Nephron (organoid): ENCODE data around the gene DNAI1.
A peak's percentile ranks its signal among the peaks of the same experiment; 100 is the strongest.

Source experiments
- H3K27ac Mint-ChIP-seq, 3 experiments: 2 replicates each; pipeline ENCODE4 v1.8.0; 2020; ENCODE audit warnings: mixed read lengths in 3 of 3, mild to moderate bottlenecking in 2 of 3, moderate library complexity in 1 of 3
- H3K27me3 Mint-ChIP-seq: 2 replicates; pipeline ENCODE4 v1.8.0; 2021; ENCODE audit warnings: low read depth, mild to moderate bottlenecking, moderate library complexity, mixed read lengths
- H3K36me3 Mint-ChIP-seq: 2 replicates; pipeline ENCODE4 v1.8.0; 2020; ENCODE audit warnings: low read depth, mixed read lengths
- H3K4me1 Mint-ChIP-seq: 2 replicates; pipeline ENCODE4 v1.8.0; 2020; ENCODE audit warnings: mixed read lengths
- H3K4me3 Mint-ChIP-seq, 3 experiments: 2 replicates each; pipeline ENCODE4 v1.8.0; 2020; ENCODE audit warnings: mild to moderate bottlenecking in 3 of 3, mixed read lengths in 3 of 3, moderate library complexity in 2 of 3
- H3K9me3 Mint-ChIP-seq: 2 replicates; pipeline ENCODE4 v1.8.0; 2020; ENCODE audit warnings: mixed read lengths
- TF ChIP-seq, protein P1 (sequence below), 3 experiments: fragments of 200-600 bp; sonication (generic); IDR thresholded peaks; one replicate each; pipeline ENCODE4 v1.5.0; 2021; ENCODE audit warnings: antibody characterized with exemption in 3 of 3; ENCODE audit not compliant: unreplicated experiment in 3 of 3

Gene DNAI1

GRCh38 chr9:34459356-34459755 lies 751 bp downstream of the DNAI1 start:
- peak overlapping the region; percentile 93 to 95 (median 94) for H3K4me3 Mint-ChIP-seq
- TF ChIP-seq, protein P1, sequence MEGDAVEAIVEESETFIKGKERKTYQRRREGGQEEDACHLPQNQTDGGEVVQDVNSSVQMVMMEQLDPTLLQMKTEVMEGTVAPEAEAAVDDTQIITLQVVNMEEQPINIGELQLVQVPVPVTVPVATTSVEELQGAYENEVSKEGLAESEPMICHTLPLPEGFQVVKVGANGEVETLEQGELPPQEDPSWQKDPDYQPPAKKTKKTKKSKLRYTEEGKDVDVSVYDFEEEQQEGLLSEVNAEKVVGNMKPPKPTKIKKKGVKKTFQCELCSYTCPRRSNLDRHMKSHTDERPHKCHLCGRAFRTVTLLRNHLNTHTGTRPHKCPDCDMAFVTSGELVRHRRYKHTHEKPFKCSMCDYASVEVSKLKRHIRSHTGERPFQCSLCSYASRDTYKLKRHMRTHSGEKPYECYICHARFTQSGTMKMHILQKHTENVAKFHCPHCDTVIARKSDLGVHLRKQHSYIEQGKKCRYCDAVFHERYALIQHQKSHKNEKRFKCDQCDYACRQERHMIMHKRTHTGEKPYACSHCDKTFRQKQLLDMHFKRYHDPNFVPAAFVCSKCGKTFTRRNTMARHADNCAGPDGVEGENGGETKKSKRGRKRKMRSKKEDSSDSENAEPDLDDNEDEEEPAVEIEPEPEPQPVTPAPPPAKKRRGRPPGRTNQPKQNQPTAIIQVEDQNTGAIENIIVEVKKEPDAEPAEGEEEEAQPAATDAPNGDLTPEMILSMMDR (IDR thresholded peaks at IDR 0.05; ENCODE audit: unreplicated experiment in 3 of 3): no peak
- no peaks in the 10 kb centered on the region for H3K9me3 Mint-ChIP-seq
- peaks cover 30% of the 10 kb centered on the region for H3K27me3 Mint-ChIP-seq
- H3K36me3 Mint-ChIP-seq: no peaks in the 10 kb centered on the region
- peak overlapping the region in 1 of 3 experiments; percentile 1 for H3K27ac Mint-ChIP-seq
- H3K4me1 Mint-ChIP-seq: peaks cover 16% of the 10 kb centered on the region

DNA sequence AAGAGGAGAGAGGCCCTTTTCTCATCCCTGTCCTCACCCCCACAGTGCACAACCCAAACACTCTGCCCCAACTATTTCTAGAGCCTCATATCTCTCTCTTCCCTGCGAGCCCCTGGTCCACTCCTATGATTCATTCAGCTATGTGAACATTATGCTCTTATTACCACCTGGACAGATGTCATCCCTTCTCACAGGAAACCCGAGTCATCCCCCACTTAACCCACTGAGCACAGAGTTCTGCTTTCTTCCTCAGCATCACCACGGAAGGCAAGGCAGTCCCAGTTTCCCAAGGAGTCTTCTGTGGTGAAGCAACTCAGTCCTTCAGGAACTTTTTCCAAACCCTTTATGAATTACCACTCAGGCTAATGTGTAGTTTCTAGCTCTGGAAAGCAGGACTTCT lies 1.3 kb downstream of the DNAI1 start:
- H3K27ac Mint-ChIP-seq: no peak overlapping the region
- TF ChIP-seq, protein P1 (IDR thresholded peaks at IDR 0.05; ENCODE audit: unreplicated experiment in 3 of 3): no peak
- no peaks in the 10 kb centered on the region for H3K9me3 Mint-ChIP-seq
- H3K36me3 Mint-ChIP-seq: no peaks in the 10 kb centered on the region
- peak overlapping the region; percentile 26 to 67 (median 58) for H3K4me3 Mint-ChIP-seq
- H3K4me1 Mint-ChIP-seq: peaks cover 16% of the 10 kb centered on the region
- H3K27me3 Mint-ChIP-seq: peaks cover 30% of the 10 kb centered on the region

- TF ChIP-seq, protein P1 (IDR thresholded peaks at IDR 0.05; ENCODE audit: unreplicated experiment in 3 of 3): no peak
- H3K27me3 Mint-ChIP-seq: peaks cover 16% of the 10 kb centered on the region
- no peak overlapping the region for H3K4me3 Mint-ChIP-seq
- H3K4me1 Mint-ChIP-seq: no peaks in the 10 kb centered on the region
- no peaks in the 10 kb centered on the region for H3K9me3 Mint-ChIP-seq
- H3K36me3 Mint-ChIP-seq: no peaks in the 10 kb centered on the region
- H3K27ac Mint-ChIP-seq: no peak overlapping the region
Measured at GRCh38 chr9:34463098-34463900, 4.7 kb downstream of the DNAI1 start.

- no peaks in the 10 kb centered on the region for H3K4me1 Mint-ChIP-seq
- TF ChIP-seq, protein P1 (IDR thresholded peaks at IDR 0.05; ENCODE audit: unreplicated experiment in 3 of 3): no peak
- H3K27ac Mint-ChIP-seq: no peak overlapping the region
- H3K4me3 Mint-ChIP-seq: no peak overlapping the region
- no peaks in the 10 kb centered on the region for H3K36me3 Mint-ChIP-seq
- no peaks in the 10 kb centered on the region for H3K9me3 Mint-ChIP-seq
- peaks cover 16% of the 10 kb centered on the region for H3K27me3 Mint-ChIP-seq
Measured at GRCh38 chr9:34463901-34464232, 5.3 kb downstream of the DNAI1 start.

DNA sequence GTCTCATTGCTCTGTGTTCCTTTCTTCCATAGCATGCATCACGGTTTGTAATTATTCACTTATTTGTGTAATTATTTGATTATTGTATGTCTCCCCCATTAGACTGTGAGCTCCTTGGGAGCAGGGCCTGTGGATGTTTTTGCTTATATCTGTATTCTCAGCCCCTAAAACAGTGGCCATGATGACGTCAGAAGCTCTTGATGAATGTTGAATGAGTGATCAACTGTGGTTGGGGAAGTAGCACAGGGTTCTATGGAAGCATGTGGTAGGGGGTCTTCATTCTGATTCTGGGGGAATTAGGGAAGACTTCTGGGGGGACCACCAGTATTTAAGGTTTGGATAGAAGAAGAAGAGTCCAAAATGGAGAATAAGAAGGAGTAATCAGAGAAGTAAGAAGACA lies 6.0 kb downstream of the DNAI1 start:
- peaks cover 16% of the 10 kb centered on the region for H3K27me3 Mint-ChIP-seq
- TF ChIP-seq, protein P1 (IDR thresholded peaks at IDR 0.05; ENCODE audit: unreplicated experiment in 3 of 3): no peak
- no peaks in the 10 kb centered on the region for H3K36me3 Mint-ChIP-seq

GRCh38 chr9:34465468-34465867 lies 6.9 kb downstream of the DNAI1 start:
- Mint-ChIP-seq H3K27ac (no peak overlapping the region), H3K4me1 (no peaks in the 10 kb centered on the region), H3K9me3 (no peaks in the 10 kb centered on the region), H3K4me3 (no peak overlapping the region), H3K36me3 (no peaks in the 10 kb centered on the region), H3K27me3 (peaks cover 10% of the 10 kb centered on the region)
- TF ChIP-seq, protein P1 (IDR thresholded peaks at IDR 0.05; ENCODE audit: unreplicated experiment in 3 of 3): no peak

More for the DNA sequence above, 6.0 kb downstream of the DNAI1 start:
- Mint-ChIP-seq H3K9me3 (no peaks in the 10 kb centered on the region), H3K27ac (no peak overlapping the region), H3K4me3 (no peak overlapping the region), H3K4me1 (no peaks in the 10 kb centered on the region)
